ENCODE measurements around the gene ASPDH. TPM values are rescaled to one million over a fixed set of nuclear protein-coding genes. Genes with fewer than 3 reads are reported as not detected.

Gene ASPDH
- total RNA-seq, 1 donor from 2014 or later: not detected

DNA sequence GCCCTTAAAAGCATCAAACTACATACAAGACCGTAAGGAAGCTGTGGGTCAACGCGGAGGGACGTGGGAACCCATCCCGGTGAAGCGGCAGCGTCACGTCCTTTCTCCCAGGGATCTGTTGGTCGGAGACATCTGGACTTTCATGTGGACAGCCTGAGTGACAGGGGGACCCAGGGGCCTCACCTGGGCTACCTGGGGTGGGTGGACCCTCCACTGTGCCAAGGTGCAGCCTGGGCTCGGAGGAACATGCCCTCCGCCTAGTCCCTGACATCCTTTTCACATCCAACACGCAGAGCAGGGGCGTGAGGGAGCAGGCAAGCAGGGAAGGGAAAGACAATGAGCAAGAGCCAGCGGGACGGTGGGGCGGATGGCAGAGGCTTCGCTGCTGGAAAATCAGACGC lies 23.3 kb downstream of the ASPDH start:
- no peak for DNase-seq
- H3K9me3 Mint-ChIP-seq (ENCODE audit: unreplicated experiment): peaks cover 20% of the 10 kb centered on the region
- H3K4me3 Mint-ChIP-seq (ENCODE audit: unreplicated experiment): no peak overlapping the region
- H3K4me1 Mint-ChIP-seq (ENCODE audit: low read depth, unreplicated experiment): peaks cover 21% of the 10 kb centered on the region
- peaks cover 15% of the 10 kb centered on the region for H3K27me3 Mint-ChIP-seq (ENCODE audit: unreplicated experiment)
- peak overlapping the region; percentile 55 for H3K27ac Mint-ChIP-seq (ENCODE audit: unreplicated experiment)
- peaks cover 18% of the 10 kb centered on the region for H3K36me3 Mint-ChIP-seq (ENCODE audit: unreplicated experiment)
- TF ChIP-seq, protein P1, sequence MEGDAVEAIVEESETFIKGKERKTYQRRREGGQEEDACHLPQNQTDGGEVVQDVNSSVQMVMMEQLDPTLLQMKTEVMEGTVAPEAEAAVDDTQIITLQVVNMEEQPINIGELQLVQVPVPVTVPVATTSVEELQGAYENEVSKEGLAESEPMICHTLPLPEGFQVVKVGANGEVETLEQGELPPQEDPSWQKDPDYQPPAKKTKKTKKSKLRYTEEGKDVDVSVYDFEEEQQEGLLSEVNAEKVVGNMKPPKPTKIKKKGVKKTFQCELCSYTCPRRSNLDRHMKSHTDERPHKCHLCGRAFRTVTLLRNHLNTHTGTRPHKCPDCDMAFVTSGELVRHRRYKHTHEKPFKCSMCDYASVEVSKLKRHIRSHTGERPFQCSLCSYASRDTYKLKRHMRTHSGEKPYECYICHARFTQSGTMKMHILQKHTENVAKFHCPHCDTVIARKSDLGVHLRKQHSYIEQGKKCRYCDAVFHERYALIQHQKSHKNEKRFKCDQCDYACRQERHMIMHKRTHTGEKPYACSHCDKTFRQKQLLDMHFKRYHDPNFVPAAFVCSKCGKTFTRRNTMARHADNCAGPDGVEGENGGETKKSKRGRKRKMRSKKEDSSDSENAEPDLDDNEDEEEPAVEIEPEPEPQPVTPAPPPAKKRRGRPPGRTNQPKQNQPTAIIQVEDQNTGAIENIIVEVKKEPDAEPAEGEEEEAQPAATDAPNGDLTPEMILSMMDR (IDR thresholded peaks at IDR 0.05; ENCODE audit: partially characterized antibody, unreplicated experiment): no peak

GRCh38 chr19:50489461-50490011 lies 24.2 kb downstream of the ASPDH start:
- peak overlapping the region; percentile 61 for H3K4me3 Mint-ChIP-seq (ENCODE audit: unreplicated experiment)
- TF ChIP-seq, protein P1 (IDR thresholded peaks at IDR 0.05; ENCODE audit: partially characterized antibody, unreplicated experiment): no peak
- no peak for DNase-seq
- peaks cover 21% of the 10 kb centered on the region for H3K36me3 Mint-ChIP-seq (ENCODE audit: unreplicated experiment)
- H3K27ac Mint-ChIP-seq (ENCODE audit: unreplicated experiment): peak overlapping the region; percentile 78
- peaks cover 20% of the 10 kb centered on the region for H3K9me3 Mint-ChIP-seq (ENCODE audit: unreplicated experiment)
- H3K4me1 Mint-ChIP-seq (ENCODE audit: low read depth, unreplicated experiment): peaks cover 21% of the 10 kb centered on the region
- H3K27me3 Mint-ChIP-seq (ENCODE audit: unreplicated experiment): peaks cover 15% of the 10 kb centered on the region

DNA sequence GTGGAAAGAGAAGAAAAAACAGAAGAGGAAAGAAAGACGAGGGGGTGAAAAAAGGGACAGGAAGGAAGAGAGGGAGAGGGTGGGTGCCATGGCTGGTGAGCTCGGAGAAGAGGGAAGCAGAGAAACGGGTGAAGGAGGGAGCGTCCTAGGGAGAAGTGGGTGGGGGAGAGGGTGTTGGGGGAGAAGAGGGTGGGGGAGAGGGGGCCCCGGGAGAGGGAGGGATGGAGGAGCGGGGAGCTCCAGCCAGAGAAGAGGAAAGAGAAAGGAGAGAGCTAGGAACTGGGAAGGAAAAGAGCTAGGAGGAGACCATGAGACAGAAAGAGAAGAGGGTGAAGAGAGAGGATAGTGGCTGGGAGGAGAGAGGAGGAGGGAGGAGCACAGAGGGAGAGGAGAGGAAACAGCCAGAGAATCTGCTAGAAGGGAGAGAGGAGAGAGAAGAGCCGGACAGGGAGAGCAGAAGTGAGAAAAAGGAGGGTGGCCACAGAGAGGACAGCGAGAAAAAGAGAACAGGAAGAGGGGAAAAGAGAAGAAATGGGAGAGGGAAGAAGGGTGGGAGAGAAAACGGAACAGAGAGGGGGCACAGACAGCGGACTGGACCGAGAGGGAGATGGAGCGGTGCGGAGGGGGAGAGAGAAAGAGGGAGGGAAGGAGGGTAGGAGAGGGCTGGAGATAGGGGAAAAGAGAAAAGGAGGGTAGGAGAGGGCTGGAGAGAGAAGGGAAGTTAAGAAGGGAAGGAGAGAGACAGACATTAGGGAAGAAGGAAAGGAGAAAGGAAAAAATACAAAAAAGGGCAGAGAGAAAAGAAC lies 25.1 kb downstream of the ASPDH start:
- H3K9me3 Mint-ChIP-seq (ENCODE audit: unreplicated experiment): peaks cover 20% of the 10 kb centered on the region
- peak overlapping the region; percentile 84 for H3K27ac Mint-ChIP-seq (ENCODE audit: unreplicated experiment)
- peaks cover 15% of the 10 kb centered on the region for H3K27me3 Mint-ChIP-seq (ENCODE audit: unreplicated experiment)
- DNase-seq: no peak
- TF ChIP-seq, protein P1 (IDR thresholded peaks at IDR 0.05; ENCODE audit: partially characterized antibody, unreplicated experiment): no peak
- peaks cover 21% of the 10 kb centered on the region for H3K4me1 Mint-ChIP-seq (ENCODE audit: low read depth, unreplicated experiment)
- peaks cover 21% of the 10 kb centered on the region for H3K36me3 Mint-ChIP-seq (ENCODE audit: unreplicated experiment)
- peak overlapping the region; percentile 25 for H3K4me3 Mint-ChIP-seq (ENCODE audit: unreplicated experiment)

GRCh38 chr19:50486823-50487515 lies 26.7 kb downstream of the ASPDH start:
- Mint-ChIP-seq H3K27ac (ENCODE audit: unreplicated experiment) (no peak overlapping the region), H3K4me3 (ENCODE audit: unreplicated experiment) (no peak overlapping the region), H3K9me3 (ENCODE audit: unreplicated experiment) (peaks cover 20% of the 10 kb centered on the region), H3K36me3 (ENCODE audit: unreplicated experiment) (peaks cover 21% of the 10 kb centered on the region), H3K27me3 (ENCODE audit: unreplicated experiment) (peaks cover 13% of the 10 kb centered on the region), H3K4me1 (ENCODE audit: low read depth, unreplicated experiment) (peaks cover 17% of the 10 kb centered on the region)
- TF ChIP-seq, protein P1 (IDR thresholded peaks at IDR 0.05; ENCODE audit: partially characterized antibody, unreplicated experiment): peak; percentile 80
- DNase-seq: peak; percentile 82
